Calu3 (cell line): ENCODE results near the gene ATP5PO. TPM values are rescaled to one million over a fixed set of nuclear protein-coding genes. Genes with fewer than 3 reads are reported as not detected.
"Not testable (repeated sequence)": the region's sequence is repeated elsewhere in the genome, so short reads cannot be mapped to it uniquely, and the experiment has no call there.

Experiments
- BruUV-seq: library from RNA; stranded (reverse); fragments of 400-500 nt; replicated peaks from 2 replicates; lab custom pipeline; 2021; lab: Mats Ljungman, UMichigan
- CTCF ChIA-PET: fragments of 300-600 bp; sonication (Branson Sonifier 250); formaldehyde crosslinking; loops from one replicate; lab custom pipeline; 2022; ENCODE audit warnings: antibody characterized with exemption; lab: Charles Lee
- DNase-seq: peaks from one replicate; pipeline ENCODE4 v3.0.0; 2022
- H3K27ac Mint-ChIP-seq: one replicate; pipeline ENCODE4 v1.8.0; 2022; ENCODE audit warnings: mixed read lengths; ENCODE audit not compliant: unreplicated experiment
- H3K27me3 Mint-ChIP-seq: one replicate; pipeline ENCODE4 v1.8.0; 2022; ENCODE audit warnings: mixed read lengths; ENCODE audit not compliant: unreplicated experiment
- H3K36me3 Mint-ChIP-seq: one replicate; pipeline ENCODE4 v1.8.0; 2022; ENCODE audit warnings: mild to moderate bottlenecking, moderate library complexity, mixed read lengths; ENCODE audit not compliant: insufficient read depth, unreplicated experiment
- H3K4me1 Mint-ChIP-seq: one replicate; pipeline ENCODE4 v1.8.0; 2022; ENCODE audit warnings: mild to moderate bottlenecking, low read depth, mixed read lengths; ENCODE audit not compliant: unreplicated experiment
- H3K4me3 Mint-ChIP-seq: one replicate; pipeline ENCODE4 v1.8.0; 2022; ENCODE audit warnings: mild to moderate bottlenecking, low read depth, moderate library complexity, mixed read lengths; ENCODE audit not compliant: unreplicated experiment
- H3K9me3 Mint-ChIP-seq: one replicate; pipeline ENCODE4 v1.8.0; 2022; ENCODE audit warnings: low read depth, mixed read lengths; ENCODE audit not compliant: unreplicated experiment
- intact Hi-C: fragments of 100-400 bp; cut with micrococcal nuclease; formaldehyde crosslinking; loops from one replicate; pipeline ENCODE4 v1.10.0; 2022; ENCODE audit not compliant: unreplicated experiment
- total RNA-seq: library from RNA; stranded (reverse); gene quantifications from 2 replicates; pipeline ENCODE4 v1.2.3, GENCODE V29; 2022
- TF ChIP-seq, protein P1 (sequence below): fragments of 200-600 bp; IDR thresholded peaks from one replicate; pipeline ENCODE4 v1.8.0; 2022; ENCODE audit warnings: antibody characterized with exemption; ENCODE audit not compliant: unreplicated experiment

ATP5PO gene
- total RNA-seq, 1 experiment from 2014 or later: 125 TPM

DNA sequence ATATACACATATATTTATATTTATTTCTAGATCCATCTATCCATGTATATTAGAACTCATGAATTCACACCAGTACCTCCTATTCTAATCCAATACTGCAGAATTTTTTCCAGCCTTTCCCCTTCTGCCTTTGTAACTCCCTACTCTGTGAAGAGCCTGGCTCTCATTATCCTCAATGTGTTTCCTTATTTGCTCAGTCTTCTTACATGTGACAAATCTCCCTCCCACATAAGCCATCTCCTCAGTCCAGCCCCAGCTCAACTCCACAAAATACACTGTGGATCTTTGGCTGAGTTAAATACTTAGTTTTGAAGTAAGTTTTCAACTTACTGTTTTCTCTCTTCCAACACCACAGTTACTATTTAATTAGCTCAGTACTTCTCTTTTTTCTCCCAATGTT is 45.7 kb downstream of the ATP5PO start:
- peaks cover 15% of the 10 kb centered on the region for H3K27me3 Mint-ChIP-seq
- H3K27ac Mint-ChIP-seq: no peak overlapping the region
- no peaks in the 10 kb centered on the region for H3K4me1 Mint-ChIP-seq
- no peak overlapping the region for H3K4me3 Mint-ChIP-seq
- no TSS peak for BruUV-seq
- H3K36me3 Mint-ChIP-seq: no peaks in the 10 kb centered on the region
- CTCF ChIA-PET: interaction anchor here (0.7 kb wide), 1 partner anchor 200 kb away, joined by 3 read pairs; no protein-coding TSS in a partner anchor
- intact Hi-C loops: no loop called here
- no peak for DNase-seq
- TF ChIP-seq, protein P1, sequence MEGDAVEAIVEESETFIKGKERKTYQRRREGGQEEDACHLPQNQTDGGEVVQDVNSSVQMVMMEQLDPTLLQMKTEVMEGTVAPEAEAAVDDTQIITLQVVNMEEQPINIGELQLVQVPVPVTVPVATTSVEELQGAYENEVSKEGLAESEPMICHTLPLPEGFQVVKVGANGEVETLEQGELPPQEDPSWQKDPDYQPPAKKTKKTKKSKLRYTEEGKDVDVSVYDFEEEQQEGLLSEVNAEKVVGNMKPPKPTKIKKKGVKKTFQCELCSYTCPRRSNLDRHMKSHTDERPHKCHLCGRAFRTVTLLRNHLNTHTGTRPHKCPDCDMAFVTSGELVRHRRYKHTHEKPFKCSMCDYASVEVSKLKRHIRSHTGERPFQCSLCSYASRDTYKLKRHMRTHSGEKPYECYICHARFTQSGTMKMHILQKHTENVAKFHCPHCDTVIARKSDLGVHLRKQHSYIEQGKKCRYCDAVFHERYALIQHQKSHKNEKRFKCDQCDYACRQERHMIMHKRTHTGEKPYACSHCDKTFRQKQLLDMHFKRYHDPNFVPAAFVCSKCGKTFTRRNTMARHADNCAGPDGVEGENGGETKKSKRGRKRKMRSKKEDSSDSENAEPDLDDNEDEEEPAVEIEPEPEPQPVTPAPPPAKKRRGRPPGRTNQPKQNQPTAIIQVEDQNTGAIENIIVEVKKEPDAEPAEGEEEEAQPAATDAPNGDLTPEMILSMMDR: no peak
- H3K9me3 Mint-ChIP-seq: no peaks in the 10 kb centered on the region

DNA sequence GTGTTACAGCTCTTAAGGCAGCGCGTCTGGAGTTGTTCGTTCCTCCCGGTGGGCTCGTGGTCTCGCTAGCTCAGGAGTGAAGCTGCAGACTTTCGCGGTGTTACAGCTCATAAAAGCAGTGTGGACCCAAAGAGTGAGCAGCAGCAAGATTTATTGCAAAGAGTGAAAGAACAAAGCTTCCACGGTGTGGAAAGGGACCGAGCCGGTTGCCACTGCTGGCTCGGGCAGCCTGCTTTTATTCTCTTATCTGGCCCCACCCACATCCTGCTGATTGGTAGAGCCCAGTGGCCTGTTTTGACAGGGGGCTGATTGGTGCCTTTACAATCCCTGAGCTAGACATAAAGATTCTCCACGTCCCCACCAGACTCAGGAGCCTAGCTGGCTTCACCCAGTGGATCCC is 47.7 kb downstream of the ATP5PO start:
- intact Hi-C loops, H3K9me3 Mint-ChIP-seq, H3K36me3 Mint-ChIP-seq, H3K27ac Mint-ChIP-seq, CTCF ChIA-PET, DNase-seq, BruUV-seq, H3K4me1 Mint-ChIP-seq, H3K4me3 Mint-ChIP-seq: not testable (repeated sequence)
- H3K27me3 Mint-ChIP-seq: peaks cover 32% of the 10 kb centered on the region

DNA sequence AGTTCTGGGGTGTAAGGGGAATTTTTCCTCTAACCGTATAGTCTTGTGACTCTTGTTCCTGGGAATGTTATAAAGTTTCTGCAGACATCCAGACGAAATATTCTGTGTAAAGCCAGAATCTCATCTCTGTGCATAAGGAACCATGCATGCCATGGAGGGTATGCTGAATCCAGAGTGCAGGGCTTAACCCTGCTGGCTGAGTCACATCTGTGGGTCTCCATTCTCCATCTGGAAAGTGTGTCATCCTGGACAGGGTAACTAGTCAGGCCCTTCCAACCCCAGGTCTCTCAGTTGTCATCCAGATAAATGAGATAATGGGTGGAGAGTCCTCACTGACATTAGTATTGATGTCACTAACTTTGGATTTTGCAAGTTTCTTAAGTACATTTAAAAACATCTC is 48.8 kb downstream of the ATP5PO start:
- Mint-ChIP-seq H3K4me1 (no peaks in the 10 kb centered on the region), H3K27me3 (peaks cover 32% of the 10 kb centered on the region), H3K27ac (no peak overlapping the region), H3K36me3 (no peaks in the 10 kb centered on the region), H3K4me3 (no peak overlapping the region), H3K9me3 (no peaks in the 10 kb centered on the region)
- CTCF ChIA-PET: no interaction called here
- no TSS peak for BruUV-seq
- TF ChIP-seq, protein P1: no peak
- no peak for DNase-seq
- intact Hi-C loops: no loop called here

DNA sequence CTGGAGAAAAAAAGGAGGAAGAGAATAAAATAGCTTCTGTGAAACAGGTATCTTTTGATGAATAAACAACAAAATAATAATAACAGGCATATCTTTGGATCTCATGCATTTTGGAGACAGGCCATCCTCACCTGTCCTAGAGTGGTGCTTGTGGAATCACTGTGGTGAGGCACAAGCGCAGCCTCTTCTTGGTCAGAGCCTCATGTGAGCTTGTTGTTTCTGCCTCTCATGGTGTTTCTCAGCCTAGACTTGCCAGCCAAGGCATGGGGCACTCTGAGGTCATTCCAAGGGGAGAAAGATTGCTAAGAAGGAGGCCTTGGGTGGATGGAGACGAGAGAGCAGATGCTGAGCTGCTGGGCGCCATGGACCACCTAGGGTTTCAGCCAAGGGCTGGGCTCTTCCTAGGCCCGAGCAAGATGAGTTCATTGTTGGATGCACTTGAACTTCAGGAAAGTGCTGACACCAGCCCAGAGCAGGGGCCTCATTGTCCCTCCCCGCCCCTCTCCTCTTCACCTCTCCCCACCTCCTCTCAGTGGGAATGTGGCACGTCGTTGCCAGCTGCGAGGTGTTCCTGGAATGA is 49.5 kb downstream of the ATP5PO start:
- BruUV-seq: no TSS peak
- TF ChIP-seq, protein P1: no peak
- CTCF ChIA-PET: no interaction called here
- H3K9me3 Mint-ChIP-seq: no peaks in the 10 kb centered on the region
- intact Hi-C loops: no loop called here
- peaks cover 32% of the 10 kb centered on the region for H3K27me3 Mint-ChIP-seq
- DNase-seq: no peak
- no peaks in the 10 kb centered on the region for H3K36me3 Mint-ChIP-seq
- H3K4me3 Mint-ChIP-seq: no peak overlapping the region
- H3K4me1 Mint-ChIP-seq: no peaks in the 10 kb centered on the region
- H3K27ac Mint-ChIP-seq: no peak overlapping the region

DNA sequence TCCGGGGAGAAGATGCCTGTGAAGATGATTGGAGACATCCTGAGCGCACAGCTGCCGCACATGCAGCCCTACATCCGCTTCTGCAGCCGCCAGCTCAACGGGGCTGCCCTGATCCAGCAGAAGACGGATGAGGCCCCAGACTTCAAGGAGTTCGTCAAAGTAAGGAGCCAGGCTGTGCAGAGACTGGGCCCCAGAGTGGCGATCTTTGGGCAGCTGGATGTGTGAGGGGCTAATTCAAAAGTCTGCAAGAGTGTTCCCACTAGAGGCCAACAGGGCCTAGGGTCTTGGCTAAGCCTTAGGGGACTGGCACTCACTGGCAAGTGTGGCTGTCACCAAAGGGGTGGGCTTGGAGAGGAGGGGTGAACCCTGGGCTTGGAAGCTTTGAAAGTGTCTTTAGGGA is 50.4 kb downstream of the ATP5PO start:
- CTCF ChIA-PET: no interaction called here
- peaks cover 32% of the 10 kb centered on the region for H3K27me3 Mint-ChIP-seq
- no TSS peak for BruUV-seq

More for the DNA sequence above, 50.4 kb downstream of the ATP5PO start:
- no peaks in the 10 kb centered on the region for H3K9me3 Mint-ChIP-seq
- DNase-seq: no peak
- H3K4me3 Mint-ChIP-seq: no peak overlapping the region
- H3K27ac Mint-ChIP-seq: no peak overlapping the region
- H3K4me1 Mint-ChIP-seq: no peaks in the 10 kb centered on the region
- TF ChIP-seq, protein P1: no peak
- H3K36me3 Mint-ChIP-seq: no peaks in the 10 kb centered on the region
- intact Hi-C loops: no loop called here
